GM03348 (cell line): ENCODE results near the gene FRAS1.
"Not testable (repeated sequence)": the region's sequence is repeated elsewhere in the genome, so short reads cannot be mapped to it uniquely, and the experiment has no call there.

Experiments used
- DNase-seq: peaks from one replicate; pipeline ENCODE4 v3.0.0; 2012; ENCODE audit warnings: low spot score

Gene FRAS1

DNA sequence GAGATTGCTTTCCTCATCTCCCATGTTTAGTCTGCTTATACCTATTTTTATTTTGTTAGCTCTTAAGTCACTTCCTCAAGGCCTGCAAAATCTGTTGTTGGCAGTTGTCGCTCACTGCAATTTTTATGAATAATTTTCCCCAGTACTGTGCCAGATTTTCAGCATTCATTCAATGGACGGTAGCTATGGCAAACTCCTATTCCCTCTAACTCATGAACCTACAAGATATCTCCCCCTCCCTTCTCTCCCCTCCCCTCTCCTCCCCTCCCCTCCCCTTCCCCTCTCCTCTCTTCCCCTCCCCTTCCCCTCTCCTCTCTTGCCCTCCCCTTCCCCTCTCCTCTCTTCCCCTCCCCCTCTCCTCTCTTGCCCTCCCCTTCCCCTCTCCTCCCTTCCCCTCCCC lies 160.4 kb downstream of the FRAS1 start:
- no peak for DNase-seq

GRCh38 chr4:78218260-78218659 lies 161.1 kb downstream of the FRAS1 start:
- no peak for DNase-seq

DNA sequence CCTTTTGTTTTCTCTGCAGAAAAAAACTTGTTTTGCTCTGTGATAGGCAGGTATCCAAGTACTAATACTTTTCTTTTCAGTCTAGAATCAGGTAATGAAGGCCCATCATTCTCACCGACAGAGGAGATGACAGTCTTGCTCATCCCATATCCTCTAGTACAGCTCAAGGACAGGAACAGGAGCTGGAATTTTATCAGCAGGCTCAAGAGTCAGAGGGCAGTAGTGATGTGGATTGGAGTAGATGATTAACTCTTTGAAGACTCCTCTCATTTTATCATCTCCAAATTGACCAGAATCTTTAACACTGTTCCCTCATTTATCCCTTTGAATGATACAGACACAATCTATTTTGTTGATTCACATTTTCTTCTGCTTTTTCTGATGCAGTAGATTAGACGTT lies 162.7 kb downstream of the FRAS1 start:
- DNase-seq = no peak

GRCh38 chr4:78220283-78220682 lies 163.2 kb downstream of the FRAS1 start:
- DNase-seq = no peak

GRCh38 chr4:78222575-78223186 lies 165.6 kb downstream of the FRAS1 start:
- no peak for DNase-seq

DNA sequence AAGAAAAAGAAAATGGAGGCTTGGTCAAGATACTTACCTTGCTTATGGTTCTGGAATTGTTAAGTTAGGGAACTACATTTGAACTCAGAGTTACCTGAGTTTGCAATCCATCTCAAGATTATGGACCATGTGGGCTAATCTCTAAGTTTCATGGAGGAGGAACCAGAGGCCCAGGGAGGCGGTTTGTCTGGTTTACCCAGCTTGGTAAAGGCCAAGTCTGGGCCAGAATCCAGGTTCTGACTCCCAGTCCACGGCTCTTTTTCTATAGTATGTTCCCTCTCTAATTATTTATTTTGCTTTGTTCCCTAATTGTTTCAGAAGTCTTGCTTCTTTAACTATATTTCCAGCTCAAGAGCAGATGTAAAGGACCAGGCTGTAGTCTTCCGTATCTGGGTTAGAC lies 168.1 kb downstream of the FRAS1 start:
- DNase-seq = no peak

DNA sequence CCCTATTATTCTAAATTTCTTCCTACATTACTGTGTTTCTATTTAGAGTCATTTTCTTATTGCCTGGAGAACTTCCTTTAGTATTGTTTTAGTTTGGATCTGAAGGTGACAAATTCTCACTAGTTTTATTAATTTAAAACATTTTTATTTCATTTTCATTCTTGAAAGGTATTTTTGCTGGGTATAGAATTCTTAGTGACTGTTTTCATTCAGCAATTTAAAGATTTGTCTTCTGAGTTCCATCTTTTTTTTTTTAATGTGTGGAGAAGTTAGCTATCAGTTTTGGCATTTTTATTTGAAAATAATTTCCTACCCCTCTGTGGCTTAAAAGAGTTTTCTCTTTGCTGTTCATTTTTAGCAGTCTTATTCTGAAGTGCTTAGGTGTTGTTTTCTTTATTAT lies 169.2 kb downstream of the FRAS1 start:
- DNase-seq = no peak

DNA sequence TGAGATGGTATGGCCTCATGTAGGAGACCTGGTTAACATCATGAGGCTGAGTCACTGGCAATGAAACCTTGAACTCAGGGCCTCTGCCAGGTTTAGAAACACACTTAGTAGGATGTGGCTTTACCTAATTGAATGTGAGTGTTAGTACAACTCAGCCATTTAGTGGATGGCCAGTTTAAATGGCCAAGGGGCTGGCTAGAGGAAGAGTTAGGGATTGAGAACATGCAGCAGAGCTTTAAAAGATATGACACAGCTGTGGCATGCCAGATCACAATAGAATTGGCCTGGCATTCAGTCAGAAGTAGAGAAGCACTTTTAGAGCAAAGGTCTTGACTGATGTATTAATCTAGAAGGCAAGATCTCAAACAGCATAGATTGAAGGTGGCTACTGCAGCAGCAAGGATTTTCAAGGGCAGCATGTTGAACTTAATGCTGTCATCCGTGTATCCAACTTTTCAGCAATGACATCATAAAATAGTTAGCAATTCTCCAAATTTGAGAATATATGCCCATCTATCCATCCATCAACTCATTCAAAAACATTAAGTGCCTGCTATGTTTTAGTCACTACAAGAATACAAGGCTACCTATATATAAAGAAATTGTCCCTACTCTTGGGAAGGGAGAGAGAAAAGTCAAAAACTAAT lies 170.4 kb downstream of the FRAS1 start:
- DNase-seq = no peak

DNA sequence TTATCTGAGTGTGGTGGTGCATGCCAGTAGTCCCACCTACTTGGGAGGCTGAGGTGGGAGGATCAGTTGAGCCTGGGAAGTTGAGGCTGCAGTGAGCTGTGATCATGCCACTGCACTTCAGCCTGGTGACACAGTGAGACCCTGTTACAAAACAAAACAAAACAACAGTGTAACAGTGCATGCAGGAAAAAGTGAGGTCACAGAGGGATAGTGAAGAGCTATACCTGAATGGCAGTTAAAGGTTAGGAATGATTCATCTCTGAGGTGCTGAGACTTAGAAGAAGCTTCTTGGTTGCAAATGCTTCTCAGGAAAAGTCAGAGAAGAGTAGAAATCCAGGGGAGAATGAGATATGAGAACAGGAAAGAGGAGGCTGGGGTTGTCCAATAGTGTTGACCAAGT lies 178.7 kb downstream of the FRAS1 start:
- no peak for DNase-seq

DNA sequence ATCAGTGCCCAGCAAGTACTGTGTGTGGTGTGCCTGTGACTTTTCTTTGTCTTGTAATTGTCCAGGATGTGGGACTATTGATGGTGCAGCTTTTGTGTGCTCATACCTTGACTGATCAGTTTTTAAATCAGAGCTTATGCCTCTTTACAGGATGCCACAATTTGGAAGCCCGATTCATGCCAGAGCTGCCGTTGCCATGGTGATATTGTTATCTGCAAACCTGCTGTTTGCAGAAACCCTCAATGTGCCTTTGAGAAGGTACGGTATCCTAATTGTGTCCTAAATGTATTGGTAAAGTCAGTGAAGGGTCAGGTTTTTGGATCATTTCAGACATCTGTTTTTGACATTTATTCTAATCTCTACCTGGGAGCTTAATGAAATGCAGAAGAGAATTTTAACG lies 180.2 kb downstream of the FRAS1 start:
- DNase-seq = no peak

DNA sequence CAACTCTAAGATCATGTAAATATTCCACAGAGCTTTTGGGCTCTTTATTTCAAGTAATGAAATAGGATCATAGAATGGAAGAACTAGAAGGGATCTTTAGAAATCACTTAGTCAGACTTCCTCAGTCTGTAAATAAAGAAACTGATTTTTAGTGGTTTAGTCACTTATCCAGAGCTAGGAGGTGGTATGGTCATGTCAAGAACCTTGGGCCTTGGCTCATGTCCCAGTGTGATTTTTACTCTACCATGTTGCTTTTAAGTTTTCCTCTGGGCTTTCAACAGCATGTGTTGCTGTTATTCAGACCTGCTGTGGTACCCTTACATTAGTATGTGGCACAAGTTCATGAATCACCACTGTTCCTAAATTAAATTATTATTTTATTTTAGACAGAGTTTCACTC lies 184.9 kb downstream of the FRAS1 start:
- DNase-seq = peak; percentile 27

DNA sequence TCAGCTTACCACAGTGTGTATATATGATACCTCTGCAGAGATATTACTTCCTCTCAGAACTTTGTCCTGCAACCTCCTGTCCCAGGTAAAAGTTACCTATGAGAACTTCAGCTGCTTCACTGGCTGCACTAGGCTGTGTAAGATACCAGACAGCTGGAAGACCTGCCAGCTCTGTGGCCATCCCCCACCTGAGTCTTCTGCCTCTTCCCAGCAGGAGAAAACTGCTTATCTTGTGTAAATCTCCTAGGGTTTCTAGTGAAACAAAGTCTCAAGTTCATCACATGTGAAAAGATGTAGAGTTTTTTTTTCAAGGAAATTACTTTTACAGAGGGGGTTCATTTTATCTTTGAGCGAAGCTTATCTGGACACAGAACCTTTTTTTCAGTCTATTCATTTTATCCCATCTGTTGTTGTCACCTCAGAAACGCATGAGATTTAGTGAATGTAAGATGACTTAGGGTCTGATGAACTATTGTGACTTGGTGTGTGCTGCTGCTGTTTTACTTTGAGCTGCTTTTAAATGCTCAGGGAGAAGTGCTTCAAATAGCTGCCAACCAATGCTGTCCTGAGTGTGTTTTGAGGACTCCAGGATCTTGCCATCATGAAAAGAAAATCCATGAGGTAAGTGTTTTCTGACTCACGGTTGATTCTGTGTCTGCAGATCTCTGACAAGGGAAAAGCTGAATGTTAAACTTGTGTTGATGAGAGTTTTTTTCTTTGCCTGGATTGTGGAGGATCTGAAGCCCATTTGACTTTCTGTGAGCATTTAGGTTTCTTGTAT lies 187.8 kb downstream of the FRAS1 start:
- no peak for DNase-seq

DNA sequence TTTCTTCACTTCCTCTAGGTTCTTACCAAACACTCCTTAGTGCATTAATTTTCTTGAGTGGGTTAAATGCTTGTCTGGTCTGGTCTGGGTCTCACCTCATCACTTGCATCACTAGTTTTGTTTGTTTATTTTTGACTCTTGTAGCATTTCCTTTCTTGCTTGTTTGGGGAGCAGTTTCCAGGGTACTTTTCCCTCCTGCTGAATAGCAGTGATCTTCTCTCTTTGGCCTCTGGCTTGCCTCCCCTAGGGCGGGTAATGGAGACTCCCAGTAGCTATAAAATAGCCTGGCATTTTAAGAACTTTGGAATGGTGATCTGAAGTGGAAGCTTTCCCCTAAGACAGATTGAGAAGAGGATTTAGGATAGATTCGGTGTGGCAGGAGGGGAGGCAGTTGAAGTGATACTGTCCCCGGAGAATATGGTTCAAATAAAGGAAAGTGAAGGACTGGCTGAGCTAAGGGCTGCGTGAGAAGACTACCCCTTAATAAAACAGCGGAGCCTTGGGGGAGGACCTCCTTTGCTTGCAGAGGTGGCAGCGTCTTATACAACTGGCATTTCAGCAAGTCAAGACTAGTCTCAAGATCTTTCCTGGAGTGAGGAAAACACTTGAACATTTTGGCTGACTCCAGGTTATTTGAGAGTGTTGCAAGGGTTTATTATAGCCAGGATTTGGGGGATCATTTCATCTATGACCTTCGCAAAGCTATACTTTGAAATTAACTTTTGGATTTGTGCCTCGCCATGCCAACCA lies 190.6 kb downstream of the FRAS1 start:
- no peak for DNase-seq

GRCh38 chr4:78250500-78250899 lies 193.4 kb downstream of the FRAS1 start:
- DNase-seq = no peak

DNA sequence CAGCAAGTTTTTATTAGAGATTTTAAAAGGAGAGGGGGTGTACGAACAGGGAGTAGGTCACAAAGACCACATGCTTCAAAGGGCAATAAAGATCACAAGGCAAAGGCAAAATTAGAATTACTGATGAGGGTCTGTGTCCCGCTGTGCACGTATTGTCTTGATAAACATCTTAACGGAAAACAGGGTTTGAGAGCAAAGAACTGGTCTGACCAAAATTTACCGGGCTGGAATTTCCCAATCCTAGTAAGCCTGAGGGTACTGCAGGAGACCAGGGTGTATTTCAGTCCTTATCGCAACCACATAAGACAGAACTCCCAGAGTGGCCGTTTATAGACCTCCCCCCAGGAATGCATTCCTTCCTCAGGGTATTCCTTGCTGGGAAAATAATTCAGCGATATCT lies 195.7 kb downstream of the FRAS1 start:
- DNase-seq = not testable (repeated sequence)

- no peak for DNase-seq
Measured at GRCh38 chr4:78254893-78255292, 197.8 kb downstream of the FRAS1 start.

DNA sequence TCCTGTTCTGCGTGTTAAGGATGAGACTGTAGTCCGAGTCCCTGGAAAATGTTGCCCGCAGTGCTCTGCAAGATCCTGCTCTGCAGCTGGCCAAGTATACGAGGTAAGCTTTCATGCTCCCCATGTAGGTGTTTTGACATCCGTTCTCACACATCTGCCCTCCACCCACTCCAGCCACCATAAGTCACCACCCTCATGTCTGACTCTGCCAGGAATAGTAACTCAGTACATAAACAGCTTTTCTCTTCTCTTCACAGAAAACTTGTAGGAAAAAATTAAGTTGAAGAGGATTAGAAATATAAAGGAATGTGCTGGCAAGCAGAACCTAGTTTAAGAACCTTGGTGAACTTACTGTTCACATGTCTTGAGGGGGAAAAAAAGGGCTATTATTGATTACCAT lies 207.9 kb downstream of the FRAS1 start:
- no peak for DNase-seq

DNA sequence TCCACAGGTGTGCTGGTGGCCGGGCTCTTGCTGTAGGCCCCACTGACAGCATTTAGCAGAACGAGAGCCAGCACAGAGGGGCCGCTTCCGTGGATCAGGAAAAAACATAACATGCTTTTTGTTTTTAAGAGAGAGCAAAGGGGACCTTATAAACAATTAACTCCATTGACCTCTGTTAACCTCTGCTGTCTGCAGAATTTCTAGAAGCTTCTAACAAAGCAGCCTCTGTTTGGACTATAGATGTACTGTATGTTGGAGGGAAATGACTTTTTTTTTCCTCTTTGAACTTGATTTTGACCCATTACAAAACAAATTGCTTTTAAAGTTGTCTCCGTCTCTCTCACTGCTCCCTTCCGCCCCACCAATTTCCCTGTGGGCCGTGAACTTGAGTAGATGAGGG lies 210.7 kb downstream of the FRAS1 start:
- no peak for DNase-seq

- DNase-seq = no peak
Measured at GRCh38 chr4:78268597-78268996, 211.5 kb downstream of the FRAS1 start.

DNA sequence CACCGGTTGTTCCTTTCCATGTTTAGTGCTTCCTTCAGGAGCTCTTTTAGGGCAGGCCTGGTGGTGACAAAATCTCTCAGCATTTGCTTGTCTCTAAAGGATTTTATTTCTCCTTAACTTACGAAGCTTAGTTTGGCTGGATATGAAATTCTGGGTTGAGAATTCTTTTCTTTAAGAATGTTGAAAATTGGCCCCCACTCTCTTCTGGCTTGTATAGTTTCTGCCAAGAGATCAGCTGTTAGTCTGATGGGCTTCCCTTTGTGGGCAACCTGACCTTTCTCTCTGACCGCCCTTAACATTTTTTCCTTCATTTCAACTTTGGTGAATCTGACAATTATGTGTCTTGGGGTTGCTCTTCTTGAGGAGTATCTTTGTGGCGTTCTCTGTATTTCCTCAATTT lies 218.3 kb downstream of the FRAS1 start:
- DNase-seq = not testable (repeated sequence)

DNA sequence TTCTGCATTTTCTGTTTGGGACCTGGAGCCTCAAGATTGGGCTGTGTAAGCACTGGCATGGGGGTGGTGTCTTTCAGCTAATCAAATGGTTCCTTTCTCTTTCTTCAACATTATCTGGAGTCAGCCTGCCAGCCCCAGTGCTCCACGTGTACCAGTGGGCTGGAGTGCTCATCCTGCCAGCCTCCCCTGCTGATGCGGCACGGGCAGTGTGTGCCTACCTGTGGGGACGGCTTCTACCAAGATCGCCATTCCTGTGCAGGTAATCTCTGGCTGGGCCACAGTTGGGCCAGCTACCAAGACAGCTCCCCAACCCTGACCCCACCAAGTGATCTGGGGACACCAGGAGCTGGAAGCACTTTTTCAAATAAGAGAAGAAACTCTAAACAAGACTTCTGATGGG lies 229.2 kb downstream of the FRAS1 start:
- no peak for DNase-seq

GRCh38 chr4:78288327-78288726 lies 231.2 kb downstream of the FRAS1 start:
- DNase-seq = peak; percentile 36

- no peak for DNase-seq
Measured at GRCh38 chr4:78291277-78291676, 234.2 kb downstream of the FRAS1 start.
